ENCODE measurements around the gene IGFN1.

DNA sequence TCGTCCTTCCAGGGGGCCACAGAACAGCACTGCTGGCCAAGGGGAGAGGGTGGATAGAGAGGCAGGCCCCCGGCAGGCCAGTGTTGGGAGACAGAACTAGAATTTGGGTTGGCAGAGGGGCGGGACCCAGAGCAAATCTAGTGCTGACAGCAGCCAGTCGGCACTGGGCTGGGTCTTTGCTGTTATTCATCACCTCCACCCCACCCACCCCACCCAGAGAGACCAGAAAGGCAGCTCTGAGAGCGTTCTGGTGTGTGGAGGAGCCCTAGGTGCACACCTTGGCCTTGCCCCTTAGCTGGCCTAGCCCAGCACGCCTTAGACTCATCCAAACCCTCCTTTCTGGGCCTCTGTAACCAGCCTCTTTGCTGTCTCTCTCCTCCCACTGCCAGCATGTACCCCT lies 86.3 kb downstream of the IGFN1 start:
- no peak for TF ChIP-seq CTCF (IDR thresholded peaks at IDR 0.05)
- TF ChIP-seq EP300 (IDR thresholded peaks at IDR 0.05; ENCODE audit: low read depth): no peak
- no peak for TF ChIP-seq POLR2A (IDR thresholded peaks at IDR 0.05)
- TF ChIP-seq POLR2AphosphoS5 (IDR thresholded peaks at IDR 0.05): no peak

Measured in transverse colon (tissue), 4 donors.